C4-2B (cell line): ENCODE measurements around the gene BCL11B.

Experiments used
- ZFX ChIP-seq: fragments of 450-650 bp; IDR thresholded peaks from 2 replicates; pipeline ENCODE4 v1.6.1; 2017
- TF ChIP-seq, protein P1 (sequence below): fragments of 450-650 bp; conservative IDR thresholded peaks from 2 replicates; pipeline ENCODE4 v1.5.1; 2017; ENCODE audit warnings: mild to moderate bottlenecking

DNA sequence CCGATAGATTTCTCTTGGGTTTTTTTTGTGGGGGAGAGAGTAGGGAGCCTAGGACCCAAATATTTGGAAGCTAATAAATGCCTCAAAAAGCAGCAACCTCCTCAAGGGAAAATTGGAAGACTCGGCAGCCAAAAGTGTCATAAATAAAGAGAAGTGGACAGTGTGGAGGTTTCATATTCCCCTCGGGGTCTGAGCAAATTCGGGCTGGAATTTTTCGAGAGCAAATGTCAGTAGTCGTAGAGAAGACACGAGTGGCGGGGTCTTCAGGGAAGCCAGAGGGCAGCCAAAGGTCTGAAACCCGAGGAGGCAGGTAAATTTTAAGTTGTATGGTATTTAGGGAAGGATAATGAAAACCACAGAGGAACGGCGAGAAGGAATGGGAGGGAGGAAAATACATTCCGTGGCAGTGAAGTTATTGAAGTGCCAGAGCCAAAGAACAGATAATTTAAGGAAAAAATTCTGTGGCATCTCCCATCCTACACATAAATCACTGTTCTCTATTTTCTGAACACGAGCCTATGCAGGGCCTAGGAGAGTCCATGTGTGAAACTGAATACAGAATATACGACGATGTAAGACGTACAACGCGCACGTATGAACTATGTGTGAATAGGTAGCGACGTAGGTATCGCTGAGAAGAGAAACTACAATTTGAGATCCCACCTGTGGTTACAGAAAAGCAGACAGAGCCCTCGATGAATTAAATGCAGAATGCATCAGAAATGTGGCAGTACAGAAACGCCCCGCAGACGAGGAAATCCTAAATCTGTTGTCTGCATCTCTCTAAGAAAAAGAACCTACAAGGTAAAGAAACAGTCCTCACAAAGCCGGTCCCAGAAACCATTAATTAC is 12.9 kb downstream of the BCL11B start:
- TF ChIP-seq, protein P1, sequence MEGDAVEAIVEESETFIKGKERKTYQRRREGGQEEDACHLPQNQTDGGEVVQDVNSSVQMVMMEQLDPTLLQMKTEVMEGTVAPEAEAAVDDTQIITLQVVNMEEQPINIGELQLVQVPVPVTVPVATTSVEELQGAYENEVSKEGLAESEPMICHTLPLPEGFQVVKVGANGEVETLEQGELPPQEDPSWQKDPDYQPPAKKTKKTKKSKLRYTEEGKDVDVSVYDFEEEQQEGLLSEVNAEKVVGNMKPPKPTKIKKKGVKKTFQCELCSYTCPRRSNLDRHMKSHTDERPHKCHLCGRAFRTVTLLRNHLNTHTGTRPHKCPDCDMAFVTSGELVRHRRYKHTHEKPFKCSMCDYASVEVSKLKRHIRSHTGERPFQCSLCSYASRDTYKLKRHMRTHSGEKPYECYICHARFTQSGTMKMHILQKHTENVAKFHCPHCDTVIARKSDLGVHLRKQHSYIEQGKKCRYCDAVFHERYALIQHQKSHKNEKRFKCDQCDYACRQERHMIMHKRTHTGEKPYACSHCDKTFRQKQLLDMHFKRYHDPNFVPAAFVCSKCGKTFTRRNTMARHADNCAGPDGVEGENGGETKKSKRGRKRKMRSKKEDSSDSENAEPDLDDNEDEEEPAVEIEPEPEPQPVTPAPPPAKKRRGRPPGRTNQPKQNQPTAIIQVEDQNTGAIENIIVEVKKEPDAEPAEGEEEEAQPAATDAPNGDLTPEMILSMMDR = no peak
- no peak for TF ChIP-seq ZFX
